ENCODE results near the gene PARP16.

The PARP16 gene

GRCh38 chr15:65222891-65223290 is 63.8 kb downstream of the PARP16 start:
- TF ChIP-seq TAF1 (IDR thresholded peaks at IDR 0.05; ENCODE audit: borderline replicate concordance, insufficient read depth, low read length) (no peak), SIN3A (IDR thresholded peaks at IDR 0.05; ENCODE audit: borderline replicate concordance, insufficient read depth, low read length) (no peak), POLR2AphosphoS5 (IDR thresholded peaks at IDR 0.05; ENCODE audit: low read depth, low read length) (no peak), FOXP2 (optimal IDR thresholded peaks at IDR 0.05; ENCODE audit: borderline replicate concordance, extremely low read depth, extremely low read length, insufficient read depth) (no peak)
- TF ChIP-seq, protein P1, sequence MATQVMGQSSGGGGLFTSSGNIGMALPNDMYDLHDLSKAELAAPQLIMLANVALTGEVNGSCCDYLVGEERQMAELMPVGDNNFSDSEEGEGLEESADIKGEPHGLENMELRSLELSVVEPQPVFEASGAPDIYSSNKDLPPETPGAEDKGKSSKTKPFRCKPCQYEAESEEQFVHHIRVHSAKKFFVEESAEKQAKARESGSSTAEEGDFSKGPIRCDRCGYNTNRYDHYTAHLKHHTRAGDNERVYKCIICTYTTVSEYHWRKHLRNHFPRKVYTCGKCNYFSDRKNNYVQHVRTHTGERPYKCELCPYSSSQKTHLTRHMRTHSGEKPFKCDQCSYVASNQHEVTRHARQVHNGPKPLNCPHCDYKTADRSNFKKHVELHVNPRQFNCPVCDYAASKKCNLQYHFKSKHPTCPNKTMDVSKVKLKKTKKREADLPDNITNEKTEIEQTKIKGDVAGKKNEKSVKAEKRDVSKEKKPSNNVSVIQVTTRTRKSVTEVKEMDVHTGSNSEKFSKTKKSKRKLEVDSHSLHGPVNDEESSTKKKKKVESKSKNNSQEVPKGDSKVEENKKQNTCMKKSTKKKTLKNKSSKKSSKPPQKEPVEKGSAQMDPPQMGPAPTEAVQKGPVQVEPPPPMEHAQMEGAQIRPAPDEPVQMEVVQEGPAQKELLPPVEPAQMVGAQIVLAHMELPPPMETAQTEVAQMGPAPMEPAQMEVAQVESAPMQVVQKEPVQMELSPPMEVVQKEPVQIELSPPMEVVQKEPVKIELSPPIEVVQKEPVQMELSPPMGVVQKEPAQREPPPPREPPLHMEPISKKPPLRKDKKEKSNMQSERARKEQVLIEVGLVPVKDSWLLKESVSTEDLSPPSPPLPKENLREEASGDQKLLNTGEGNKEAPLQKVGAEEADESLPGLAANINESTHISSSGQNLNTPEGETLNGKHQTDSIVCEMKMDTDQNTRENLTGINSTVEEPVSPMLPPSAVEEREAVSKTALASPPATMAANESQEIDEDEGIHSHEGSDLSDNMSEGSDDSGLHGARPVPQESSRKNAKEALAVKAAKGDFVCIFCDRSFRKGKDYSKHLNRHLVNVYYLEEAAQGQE (IDR thresholded peaks at IDR 0.05; ENCODE audit: insufficient read depth in 1 of 2, low read depth in 2 of 2, low read length in 2 of 2), result no peak

DNA sequence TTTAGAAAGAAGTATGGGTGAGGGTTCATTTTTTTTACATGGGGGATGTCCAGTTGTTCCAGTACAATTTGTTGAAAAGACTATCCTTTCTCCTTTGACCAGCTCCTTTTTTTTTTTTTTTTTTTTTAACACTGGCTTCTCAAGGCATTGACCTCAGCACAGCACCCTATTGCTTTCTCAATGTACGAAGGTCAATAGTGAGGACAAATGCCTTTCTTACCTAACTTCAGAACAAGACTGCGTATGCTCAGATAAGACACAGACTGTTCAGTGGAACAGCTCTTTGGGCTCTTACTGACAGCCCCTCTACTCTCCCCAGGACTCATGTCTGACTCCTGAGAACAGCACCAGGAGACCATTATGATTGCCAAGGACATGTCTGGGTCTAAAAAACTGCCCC is 65.0 kb downstream of the PARP16 start:
- TF ChIP-seq POLR2AphosphoS5 (IDR thresholded peaks at IDR 0.05; ENCODE audit: low read depth, low read length) (no peak), TAF1 (IDR thresholded peaks at IDR 0.05; ENCODE audit: borderline replicate concordance, insufficient read depth, low read length) (no peak), SIN3A (IDR thresholded peaks at IDR 0.05; ENCODE audit: borderline replicate concordance, insufficient read depth, low read length) (no peak), FOXP2 (optimal IDR thresholded peaks at IDR 0.05; ENCODE audit: borderline replicate concordance, extremely low read depth, extremely low read length, insufficient read depth) (no peak)
- TF ChIP-seq, protein P1 (IDR thresholded peaks at IDR 0.05; ENCODE audit: insufficient read depth in 1 of 2, low read depth in 2 of 2, low read length in 2 of 2), result no peak

DNA sequence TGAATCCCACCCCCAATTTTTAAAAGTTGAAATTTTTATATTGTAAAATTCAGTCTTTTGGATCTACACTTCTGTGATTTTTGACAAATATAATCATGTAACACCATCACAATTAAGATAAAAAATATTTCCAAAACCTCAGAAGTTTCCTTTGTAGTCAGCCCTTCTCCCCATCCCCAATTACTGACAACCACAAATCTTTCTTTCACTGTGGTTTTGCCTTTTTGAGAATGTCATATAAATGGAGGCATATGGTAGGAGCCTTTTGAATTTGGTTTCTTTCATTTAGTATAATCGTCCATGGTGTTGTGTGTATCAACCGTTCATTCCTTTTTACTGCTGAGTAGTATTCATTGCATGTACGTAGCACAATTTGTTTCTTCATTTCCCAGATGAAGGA is 67.5 kb downstream of the PARP16 start:
- TF ChIP-seq TAF1 (IDR thresholded peaks at IDR 0.05; ENCODE audit: borderline replicate concordance, insufficient read depth, low read length), result no peak
- TF ChIP-seq POLR2AphosphoS5 (IDR thresholded peaks at IDR 0.05; ENCODE audit: low read depth, low read length), result no peak
- TF ChIP-seq FOXP2 (optimal IDR thresholded peaks at IDR 0.05; ENCODE audit: borderline replicate concordance, extremely low read depth, extremely low read length, insufficient read depth), result no peak
- TF ChIP-seq, protein P1 (IDR thresholded peaks at IDR 0.05; ENCODE audit: insufficient read depth in 1 of 2, low read depth in 2 of 2, low read length in 2 of 2), result no peak
- TF ChIP-seq SIN3A (IDR thresholded peaks at IDR 0.05; ENCODE audit: borderline replicate concordance, insufficient read depth, low read length), result no peak

- no peak for TF ChIP-seq FOXP2 (optimal IDR thresholded peaks at IDR 0.05; ENCODE audit: borderline replicate concordance, extremely low read depth, extremely low read length, insufficient read depth)
- TF ChIP-seq, protein P1 (IDR thresholded peaks at IDR 0.05; ENCODE audit: insufficient read depth in 1 of 2, low read depth in 2 of 2, low read length in 2 of 2), result no peak
- TF ChIP-seq TAF1 (IDR thresholded peaks at IDR 0.05; ENCODE audit: borderline replicate concordance, insufficient read depth, low read length), result no peak
- no peak for TF ChIP-seq POLR2AphosphoS5 (IDR thresholded peaks at IDR 0.05; ENCODE audit: low read depth, low read length)
- TF ChIP-seq SIN3A (IDR thresholded peaks at IDR 0.05; ENCODE audit: borderline replicate concordance, insufficient read depth, low read length), result no peak
Observed at GRCh38 chr15:65217526-65218482, 68.9 kb downstream of the PARP16 start.
